ENCODE measurements around the gene TAAR9.

The TAAR9 gene

GRCh38 chr6:132584698-132585097 is 46.6 kb downstream of the TAAR9 start:
- DNase-seq (ENCODE audit: insufficient read length, low spot score) = no peak
- FAIRE-seq = no peak

- FAIRE-seq (no peak), DNase-seq (ENCODE audit: insufficient read length, low spot score) (no peak)
Observed at GRCh38 chr6:132587424-132587823, 49.3 kb downstream of the TAAR9 start.

Measured in HTR-8/SVneo (cell line).